ENCODE results near the gene PARD3. TPM values are rescaled to one million over a fixed set of nuclear protein-coding genes. Genes with fewer than 3 reads are reported as not detected.

PARD3 gene
- total RNA-seq, 1 donor from 2014 or later, result 97.8 TPM

GRCh38 chr10:34172936-34173533 lies 642.1 kb downstream of the PARD3 start:
- TF ChIP-seq, protein P1, sequence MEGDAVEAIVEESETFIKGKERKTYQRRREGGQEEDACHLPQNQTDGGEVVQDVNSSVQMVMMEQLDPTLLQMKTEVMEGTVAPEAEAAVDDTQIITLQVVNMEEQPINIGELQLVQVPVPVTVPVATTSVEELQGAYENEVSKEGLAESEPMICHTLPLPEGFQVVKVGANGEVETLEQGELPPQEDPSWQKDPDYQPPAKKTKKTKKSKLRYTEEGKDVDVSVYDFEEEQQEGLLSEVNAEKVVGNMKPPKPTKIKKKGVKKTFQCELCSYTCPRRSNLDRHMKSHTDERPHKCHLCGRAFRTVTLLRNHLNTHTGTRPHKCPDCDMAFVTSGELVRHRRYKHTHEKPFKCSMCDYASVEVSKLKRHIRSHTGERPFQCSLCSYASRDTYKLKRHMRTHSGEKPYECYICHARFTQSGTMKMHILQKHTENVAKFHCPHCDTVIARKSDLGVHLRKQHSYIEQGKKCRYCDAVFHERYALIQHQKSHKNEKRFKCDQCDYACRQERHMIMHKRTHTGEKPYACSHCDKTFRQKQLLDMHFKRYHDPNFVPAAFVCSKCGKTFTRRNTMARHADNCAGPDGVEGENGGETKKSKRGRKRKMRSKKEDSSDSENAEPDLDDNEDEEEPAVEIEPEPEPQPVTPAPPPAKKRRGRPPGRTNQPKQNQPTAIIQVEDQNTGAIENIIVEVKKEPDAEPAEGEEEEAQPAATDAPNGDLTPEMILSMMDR (conservative IDR thresholded peaks at IDR 0.05; ENCODE audit: low read depth, low read length), result no peak
- H3K4me3 ChIP-seq (ENCODE audit: low read depth, low read length), result no peak overlapping the region
- DNase-seq (ENCODE audit: low read depth), result no peak

DNA sequence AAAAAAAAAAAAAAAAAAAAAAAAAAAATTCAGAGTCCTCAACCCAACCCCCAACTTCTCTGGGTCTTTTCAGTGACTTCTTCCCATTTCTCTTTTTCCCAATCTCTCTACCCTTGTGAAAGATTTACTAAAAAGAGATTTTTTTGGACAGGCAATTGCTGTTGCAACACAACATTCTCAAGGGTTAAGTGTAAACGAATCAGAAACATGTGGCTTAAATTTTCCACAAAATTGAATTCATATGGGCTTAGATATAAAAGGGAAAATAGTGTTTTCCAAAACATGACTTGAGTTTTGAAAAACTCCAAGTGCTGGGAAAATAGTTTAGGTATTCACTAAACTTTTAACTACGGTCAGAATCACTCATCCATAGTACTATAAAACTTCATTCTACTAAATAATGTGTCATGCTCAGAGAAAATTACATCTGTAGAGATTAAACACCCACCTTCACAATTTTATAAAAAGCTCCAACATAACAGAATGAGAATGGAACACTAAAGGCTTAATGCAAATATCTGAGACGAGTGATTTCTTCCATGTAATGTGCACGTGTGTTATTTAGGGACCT lies 643.1 kb downstream of the PARD3 start:
- TF ChIP-seq, protein P1 (conservative IDR thresholded peaks at IDR 0.05; ENCODE audit: low read depth, low read length), result no peak
- no peak overlapping the region for H3K4me3 ChIP-seq (ENCODE audit: low read depth, low read length)
- DNase-seq (ENCODE audit: low read depth), result no peak

DNA sequence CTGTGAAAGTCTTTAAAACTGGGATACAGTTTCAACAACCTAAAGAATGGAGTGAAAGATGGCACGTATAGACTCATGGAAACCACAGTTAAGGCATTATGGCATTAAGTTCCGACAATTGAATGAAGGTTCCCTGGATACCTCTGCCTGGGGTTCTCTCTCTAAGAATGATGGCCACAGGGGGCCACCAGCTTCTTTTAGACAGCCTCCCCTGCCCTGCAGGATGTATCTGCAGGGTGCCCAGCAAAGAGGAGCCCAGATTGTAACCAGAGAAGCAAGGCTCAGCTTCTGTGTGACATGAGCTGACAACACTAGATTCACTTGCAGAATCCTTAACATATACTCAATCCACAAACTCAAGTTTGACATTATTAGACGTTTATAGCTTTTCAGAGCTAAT lies 645.4 kb downstream of the PARD3 start:
- no peak for DNase-seq (ENCODE audit: low read depth)
- no peak overlapping the region for H3K4me3 ChIP-seq (ENCODE audit: low read depth, low read length)
- TF ChIP-seq, protein P1 (conservative IDR thresholded peaks at IDR 0.05; ENCODE audit: low read depth, low read length), result no peak

GRCh38 chr10:34169131-34169530 lies 646.0 kb downstream of the PARD3 start:
- TF ChIP-seq, protein P1 (conservative IDR thresholded peaks at IDR 0.05; ENCODE audit: low read depth, low read length), result no peak
- H3K4me3 ChIP-seq (ENCODE audit: low read depth, low read length), result no peak overlapping the region
- DNase-seq (ENCODE audit: low read depth), result no peak

- no peak overlapping the region for H3K4me3 ChIP-seq (ENCODE audit: low read depth, low read length)
- TF ChIP-seq, protein P1 (conservative IDR thresholded peaks at IDR 0.05; ENCODE audit: low read depth, low read length), result no peak
- DNase-seq (ENCODE audit: low read depth), result no peak
These were observed 646.7 kb downstream of the PARD3 start for GRCh38 chr10:34168439-34168838.

GRCh38 chr10:34166823-34167222 lies 648.3 kb downstream of the PARD3 start:
- TF ChIP-seq, protein P1 (conservative IDR thresholded peaks at IDR 0.05; ENCODE audit: low read depth, low read length), result no peak
- no peak for DNase-seq (ENCODE audit: low read depth)
- H3K4me3 ChIP-seq (ENCODE audit: low read depth, low read length), result no peak overlapping the region

DNA sequence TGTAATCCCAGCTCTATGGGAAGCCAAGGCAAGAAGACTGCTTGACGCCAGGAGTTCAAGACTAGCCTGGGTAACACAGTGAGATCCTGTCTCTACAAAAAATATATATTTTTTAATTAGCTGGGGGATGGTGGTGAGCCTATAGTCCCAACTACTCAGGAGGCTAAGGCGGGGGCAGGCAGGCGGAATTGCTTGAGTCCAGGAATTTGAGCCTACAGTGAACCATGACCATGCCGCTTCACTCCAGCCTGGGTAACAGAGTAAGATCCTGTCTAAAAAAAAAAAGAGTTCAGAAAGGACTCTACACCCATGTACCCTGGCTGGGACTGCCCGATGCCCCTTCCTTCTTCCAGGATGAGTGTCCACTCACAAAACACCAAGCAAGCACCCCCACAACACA lies 648.7 kb downstream of the PARD3 start:
- TF ChIP-seq, protein P1 (conservative IDR thresholded peaks at IDR 0.05; ENCODE audit: low read depth, low read length), result no peak
- H3K4me3 ChIP-seq (ENCODE audit: low read depth, low read length), result no peak overlapping the region
- DNase-seq (ENCODE audit: low read depth), result no peak
